GM18870 (cell line): ENCODE data around the gene SYTL5.
A peak's percentile ranks its signal among the peaks of the same experiment; 100 is the strongest.
"Not testable (repeated sequence)": the region's sequence is repeated elsewhere in the genome, so short reads cannot be mapped to it uniquely, and the experiment has no call there.

Experiments
- ATAC-seq: cut with Tn5 transposase; IDR thresholded peaks from one replicate; pipeline ENCODE4 v1.9.1; 2021; ENCODE audit warnings: moderate library complexity; ENCODE audit not compliant: unreplicated experiment

Gene SYTL5

DNA sequence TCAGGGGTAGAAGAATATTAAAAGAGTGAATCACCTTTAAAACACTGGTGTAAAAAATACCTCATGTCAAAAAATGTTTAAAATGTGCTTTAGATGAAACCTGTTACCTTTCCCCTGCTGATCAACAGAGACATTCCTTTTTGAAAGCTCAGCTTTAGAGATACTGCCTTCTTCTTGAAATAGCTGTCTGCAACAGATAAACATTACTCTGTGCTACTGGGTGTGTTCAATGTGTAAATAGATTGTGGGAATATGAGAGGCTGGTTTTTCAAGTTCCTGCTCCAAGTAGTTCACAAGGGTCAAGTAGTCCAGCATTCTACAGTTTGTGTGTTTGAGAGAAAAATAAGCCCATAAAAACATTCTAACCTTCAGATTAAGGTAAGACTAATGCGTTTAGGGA is at the start of gene SYTL5:
Gene SYTL5, plus strand, starts transcription at position 263 of the 400 bp plus-strand sequence. CDS start 27,337 bp downstream, outside the sequence.
- ATAC-seq, result no peak

DNA sequence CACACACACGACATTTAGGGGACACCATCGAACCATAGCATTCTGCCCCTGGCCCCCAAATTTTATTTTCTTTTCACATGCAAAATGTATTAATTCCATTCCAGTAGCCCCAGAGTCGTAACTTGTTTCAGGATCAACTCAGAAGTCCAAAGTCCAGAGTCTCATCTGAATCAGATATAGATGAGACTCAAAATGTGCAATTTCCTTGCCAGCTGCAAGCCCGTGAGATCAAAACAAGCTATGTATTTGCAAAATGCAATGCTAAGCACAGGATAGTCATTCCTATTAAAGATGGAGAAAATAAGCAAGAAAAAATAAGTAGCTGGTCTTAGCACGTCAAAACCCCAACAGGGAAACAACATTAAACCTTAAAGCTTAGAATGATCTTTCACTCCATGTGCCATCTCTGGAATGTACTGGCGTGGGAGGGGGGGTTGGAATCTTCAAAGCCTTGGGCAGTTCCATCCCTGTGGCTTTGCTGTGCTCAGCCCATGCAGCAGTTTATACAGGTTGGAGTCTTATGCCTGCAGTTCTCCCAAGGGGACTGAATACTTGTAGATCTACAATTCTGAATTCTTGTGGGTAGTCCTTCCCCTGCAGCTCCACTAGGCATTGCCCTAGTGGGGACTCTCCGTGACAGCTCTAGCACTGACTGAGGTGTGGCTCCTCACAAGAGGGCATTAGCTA is 47.7 kb upstream of the SYTL5 start:
- no peak for ATAC-seq

DNA sequence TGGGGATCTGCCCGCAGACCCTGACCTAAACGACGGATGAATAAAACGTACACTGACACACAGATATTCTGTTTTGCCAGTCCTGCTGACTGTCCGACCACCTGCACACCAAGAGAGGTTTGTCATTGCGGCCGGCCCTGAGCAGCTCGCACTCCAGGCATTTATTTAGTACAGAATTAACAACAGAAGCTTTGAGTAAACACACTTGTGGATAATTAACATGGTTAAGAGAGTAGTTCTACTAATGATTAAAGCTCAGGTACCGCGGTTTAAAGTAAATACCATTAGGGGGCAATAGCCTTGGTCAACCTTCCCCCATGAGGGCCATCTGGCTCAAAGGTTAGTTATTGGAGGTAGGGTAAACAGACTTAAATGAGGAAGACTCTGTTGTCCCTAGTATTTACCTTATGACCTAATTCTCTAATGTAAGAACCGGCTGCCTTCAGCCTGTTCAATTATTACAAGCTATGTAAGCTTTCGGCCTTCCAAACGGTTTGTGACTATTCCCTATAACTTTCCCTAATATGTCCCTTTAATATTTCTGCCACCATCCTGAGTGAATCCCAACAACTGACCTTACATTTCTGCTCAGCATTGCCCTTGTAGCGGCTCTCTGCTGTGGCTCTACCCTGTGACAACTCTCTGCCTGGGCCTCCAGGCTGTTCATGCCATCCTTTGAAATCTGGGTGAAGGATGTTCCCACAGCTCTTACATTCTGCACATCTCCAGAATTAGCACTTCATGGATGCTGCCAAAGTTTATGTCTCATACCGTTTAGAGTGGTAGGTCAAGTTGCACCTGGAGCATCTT is 46.9 kb upstream of the SYTL5 start:
- no peak for ATAC-seq

DNA sequence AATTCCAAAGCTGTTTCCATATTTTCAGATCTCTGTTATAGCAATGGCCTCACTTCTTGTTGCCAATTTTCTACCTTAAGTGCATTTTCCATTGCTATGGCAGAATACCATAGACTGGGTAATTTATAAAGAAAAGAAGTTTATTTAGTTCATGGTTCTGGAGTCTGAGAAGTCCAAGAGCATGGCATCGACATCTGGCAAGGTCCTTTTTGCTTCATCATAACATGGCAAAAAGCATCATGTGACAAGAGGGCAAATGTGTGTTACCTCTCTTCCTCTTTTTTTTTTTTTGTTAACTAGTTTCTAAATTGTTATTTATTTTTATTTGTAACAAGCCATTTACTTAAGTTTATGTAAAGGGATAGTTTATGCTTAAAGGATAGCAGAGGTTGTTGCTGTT is 45.2 kb upstream of the SYTL5 start:
- ATAC-seq, result no peak

DNA sequence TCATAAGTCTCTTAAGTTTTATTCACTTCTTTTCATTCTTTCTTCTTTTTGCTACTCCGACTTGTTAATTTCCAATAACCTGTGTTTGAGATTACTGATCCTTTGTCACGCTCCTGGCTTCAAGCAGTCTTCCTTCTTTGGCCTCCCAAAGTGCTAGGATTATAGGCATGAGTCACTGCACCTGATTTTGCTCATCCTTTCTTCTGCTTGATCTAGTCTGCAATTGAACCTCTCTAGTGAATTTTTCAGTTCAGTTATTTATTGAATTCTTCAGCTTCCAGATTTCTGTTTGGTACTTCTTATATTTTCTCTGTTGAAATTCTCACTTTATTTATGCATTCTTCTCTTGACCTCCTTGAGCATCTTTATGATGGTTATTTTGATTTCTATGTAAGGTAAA is 38.6 kb upstream of the SYTL5 start:
- ATAC-seq, result no peak

DNA sequence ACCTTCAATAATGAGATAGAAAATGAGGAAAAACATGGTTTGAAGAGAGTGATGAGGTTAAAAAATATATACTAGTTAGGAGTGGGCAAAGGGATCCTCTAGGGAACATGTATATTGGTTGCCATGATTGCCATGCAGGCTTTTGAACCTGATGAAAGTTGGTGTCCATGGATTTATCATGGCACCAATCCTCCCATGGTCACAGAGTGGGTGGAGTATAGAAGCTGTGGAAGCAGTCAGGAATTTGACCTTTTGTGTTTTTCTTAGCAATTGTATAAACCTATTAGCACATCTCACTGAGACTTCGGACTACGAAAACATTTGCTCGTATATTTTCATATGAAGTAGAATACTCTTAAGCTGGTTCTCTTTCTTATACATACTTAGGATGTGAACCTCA is 30.9 kb upstream of the SYTL5 start:
- ATAC-seq, result no peak

DNA sequence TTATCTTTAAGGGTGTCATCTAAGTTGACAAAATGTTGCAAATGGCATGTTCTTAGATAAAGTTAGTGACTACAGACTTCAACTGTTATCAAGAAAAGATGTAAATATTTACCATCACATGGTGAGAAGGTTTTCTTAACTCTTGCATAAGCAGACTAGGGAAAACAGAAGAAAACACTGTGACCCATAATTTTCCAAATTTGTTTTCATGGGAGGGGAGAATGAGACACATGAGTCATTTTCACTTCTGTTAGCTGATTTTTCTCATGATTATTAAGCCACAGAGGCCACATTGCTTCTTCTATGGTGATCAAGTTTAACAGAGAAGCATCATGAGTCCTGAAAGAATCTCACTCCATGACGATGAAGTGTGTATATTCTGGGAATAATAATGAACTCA is 30.2 kb upstream of the SYTL5 start:
- no peak for ATAC-seq

DNA sequence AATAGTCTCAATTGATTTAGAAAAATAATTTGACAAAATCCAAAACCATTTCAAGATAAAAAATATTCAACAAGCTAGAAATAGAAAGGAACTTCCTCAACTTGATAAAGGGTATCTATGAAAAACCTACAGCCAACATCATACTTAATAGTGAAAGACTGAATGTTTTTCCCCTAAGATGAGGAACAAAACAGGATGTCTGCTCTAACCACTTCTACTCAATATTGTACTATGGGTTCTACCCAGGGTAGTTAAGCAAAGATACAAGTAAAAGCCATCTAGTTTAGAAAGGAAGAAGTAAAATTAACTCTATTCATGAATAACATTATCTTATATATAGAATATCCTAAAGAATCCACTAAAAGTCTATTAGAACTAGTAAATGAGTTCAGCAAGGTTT is 21.5 kb upstream of the SYTL5 start:
- no peak for ATAC-seq

DNA sequence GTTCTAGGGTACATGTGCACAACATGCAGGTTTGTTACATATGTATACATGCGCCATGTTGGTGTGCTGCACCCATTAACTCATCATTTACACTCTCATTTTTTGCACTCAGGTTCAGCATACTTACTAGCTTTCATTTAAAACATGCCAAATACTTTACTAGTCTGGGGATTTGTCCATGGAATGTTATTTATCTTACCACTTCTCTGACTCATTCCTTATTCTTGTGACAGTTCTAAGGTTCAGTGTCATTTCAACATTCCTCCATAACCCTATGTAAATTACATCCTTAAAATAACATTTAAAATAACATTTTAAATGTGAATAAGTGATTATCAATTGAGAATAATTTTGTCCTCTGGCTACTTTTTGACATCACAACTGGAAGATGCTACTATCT is 19.5 kb upstream of the SYTL5 start:
- no peak for ATAC-seq

DNA sequence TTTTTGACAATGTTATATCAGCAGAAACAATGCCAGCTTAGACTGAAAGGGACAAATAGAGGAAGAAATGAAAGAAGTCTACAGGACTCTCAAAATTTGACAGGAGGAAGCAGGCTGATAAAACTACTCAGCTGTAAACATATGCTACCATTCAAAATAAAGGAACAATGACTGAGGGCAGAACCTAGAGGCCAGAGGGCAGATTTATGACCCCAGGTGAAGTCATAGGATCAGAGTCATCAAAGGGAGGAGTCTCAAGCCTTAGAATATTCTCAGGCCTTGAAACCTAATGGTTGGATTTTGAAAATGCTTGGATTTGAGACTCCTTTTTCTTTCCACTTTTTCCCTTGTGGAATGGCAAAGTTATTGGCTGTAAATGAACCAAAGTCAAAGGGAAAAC is 17.0 kb upstream of the SYTL5 start:
- ATAC-seq, result no peak

DNA sequence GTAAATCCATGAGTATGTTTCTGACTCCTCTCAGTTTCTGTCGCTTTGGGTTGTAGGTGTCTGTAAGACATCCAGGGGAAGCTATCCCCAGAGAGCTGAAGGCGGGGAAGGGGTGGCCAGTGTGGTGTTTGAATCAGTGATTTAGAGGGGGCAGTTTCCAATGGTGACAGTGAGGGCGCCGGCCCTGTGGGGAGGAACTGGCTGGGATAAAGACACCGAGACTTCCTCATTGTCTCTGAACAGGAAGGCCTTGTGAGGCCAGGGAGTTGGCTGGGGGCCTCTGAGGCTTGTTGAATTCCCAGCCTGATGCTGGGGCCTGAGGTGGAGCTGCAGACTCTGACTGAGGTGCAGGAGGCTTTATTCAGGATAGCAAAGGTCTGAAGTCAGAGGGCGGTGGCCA is 15.1 kb upstream of the SYTL5 start:
- ATAC-seq, result not testable (repeated sequence)

DNA sequence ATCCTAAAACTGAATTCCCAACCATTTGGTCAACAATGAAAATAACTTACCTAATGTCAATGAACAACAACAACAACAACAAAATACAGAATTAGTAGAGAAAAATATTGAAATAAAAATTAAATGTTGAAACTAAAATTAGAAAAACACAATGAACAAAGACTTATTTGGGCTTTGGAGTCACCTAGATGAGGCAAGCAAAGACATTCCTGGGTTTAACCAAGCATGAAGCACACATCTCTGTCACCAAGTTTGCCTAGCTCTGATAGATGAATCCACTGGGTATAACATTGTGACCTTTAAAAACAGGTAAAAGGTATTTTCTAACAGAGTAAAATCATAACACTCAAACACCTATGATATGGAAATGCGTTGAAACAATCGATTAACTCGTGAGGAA is 13.2 kb upstream of the SYTL5 start:
- no peak for ATAC-seq

DNA sequence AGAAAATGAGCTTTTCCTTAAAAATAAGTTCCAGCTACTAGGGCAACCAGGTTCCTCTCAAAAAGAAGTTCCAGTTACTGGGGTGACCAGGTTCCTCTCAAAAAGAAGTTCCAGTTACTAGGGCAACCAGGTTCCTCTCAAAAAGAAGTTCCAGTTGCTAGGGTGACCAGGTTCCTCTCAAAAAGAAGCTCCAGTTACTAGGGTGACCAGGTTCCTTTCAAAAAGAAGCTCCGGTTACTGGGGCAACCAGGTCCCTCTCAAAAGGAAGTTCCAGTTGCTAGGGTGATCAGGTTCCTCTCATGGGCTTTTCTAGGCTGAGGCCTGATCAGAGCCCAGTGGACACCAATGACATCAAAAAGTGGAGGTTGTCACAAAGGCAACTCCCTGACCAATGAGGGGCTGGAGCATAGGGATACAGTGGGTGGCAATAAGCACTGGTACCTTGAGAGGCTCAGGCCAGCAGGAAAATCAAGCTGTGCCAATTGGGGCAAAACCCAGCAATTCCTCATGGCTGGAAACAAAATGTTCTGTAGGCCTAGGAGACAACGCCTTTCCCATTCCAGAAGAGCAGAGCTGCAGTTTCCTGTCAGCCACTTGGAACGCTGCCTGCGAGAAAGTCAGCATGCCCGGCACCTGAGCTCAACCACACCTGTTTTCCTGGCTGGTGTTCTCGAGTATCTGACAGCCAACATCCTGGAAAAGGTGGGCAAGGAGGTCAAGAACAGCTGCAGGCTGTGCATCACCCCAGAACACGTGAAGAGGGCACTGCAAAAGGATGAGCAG is 12.3 kb upstream of the SYTL5 start:
- ATAC-seq, result peak; percentile 72

DNA sequence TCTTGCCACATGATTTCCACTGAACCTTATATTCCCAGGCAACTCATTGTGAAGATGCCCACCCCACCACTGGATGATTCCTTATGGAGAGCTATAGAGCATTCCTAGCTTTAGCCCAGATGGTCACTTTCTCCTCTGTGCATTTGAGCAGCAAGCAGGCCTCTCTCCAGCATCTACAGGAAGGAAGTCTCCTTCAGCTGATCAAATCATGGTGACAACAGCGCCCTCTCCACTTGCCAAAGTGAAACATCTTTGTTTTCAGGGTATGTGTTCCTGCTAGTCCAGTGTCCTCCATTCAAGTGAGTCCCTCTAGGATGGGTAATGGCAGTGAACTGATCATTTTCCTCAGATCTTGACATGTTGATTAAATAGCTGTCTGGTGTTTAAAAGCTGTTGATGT is 10.9 kb upstream of the SYTL5 start:
- ATAC-seq, result no peak

DNA sequence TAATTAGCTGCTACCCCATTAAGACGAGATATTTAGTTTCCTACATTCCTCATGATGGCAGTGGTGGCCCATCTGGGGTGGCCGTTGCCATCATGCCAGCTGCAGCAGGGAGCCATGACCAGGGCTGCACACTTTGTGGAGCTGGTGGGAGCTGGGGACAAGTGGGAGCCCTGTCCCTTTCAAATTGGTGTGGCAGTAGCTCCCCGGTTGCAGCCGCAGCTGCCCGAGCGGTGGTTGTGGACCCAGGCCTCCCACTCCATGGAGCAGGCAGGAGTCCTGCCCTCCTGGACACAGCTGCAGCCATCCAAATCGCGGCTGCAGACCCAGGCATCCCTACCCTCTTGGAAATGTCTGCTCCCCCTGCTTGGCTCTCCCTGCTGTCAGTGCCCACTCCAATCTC is 9.3 kb upstream of the SYTL5 start:
- ATAC-seq, result no peak

DNA sequence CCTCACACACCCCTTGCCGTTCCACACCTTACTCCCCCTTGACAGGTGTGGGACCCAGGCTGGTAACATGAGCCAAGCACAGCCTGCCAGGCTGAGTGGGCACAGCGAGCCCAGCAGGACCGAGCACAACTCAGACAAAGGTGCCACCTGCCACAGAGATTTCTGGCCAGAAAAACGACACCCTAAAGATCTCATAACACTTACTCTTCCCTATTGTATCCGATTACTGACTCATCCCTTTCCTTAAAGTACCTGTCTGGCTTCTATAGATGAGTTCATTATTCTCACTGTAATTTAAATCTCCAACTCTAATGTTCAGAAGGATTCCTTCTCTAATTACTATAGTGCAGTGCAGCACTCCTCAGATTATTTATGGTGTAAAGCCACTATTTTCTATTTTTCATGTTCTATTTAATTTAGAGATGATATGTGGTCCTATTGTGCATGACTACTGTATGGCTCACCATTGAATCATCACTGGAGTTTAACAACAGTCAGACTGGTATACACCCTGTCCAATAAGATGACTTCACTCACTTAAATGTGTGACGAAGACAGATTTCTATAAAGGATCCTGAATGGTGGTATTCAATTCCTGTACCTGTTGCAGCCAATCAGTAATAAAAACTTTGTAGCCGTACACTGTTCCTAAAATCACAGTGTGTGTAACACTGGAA is 7.6 kb upstream of the SYTL5 start:
- no peak for ATAC-seq

DNA sequence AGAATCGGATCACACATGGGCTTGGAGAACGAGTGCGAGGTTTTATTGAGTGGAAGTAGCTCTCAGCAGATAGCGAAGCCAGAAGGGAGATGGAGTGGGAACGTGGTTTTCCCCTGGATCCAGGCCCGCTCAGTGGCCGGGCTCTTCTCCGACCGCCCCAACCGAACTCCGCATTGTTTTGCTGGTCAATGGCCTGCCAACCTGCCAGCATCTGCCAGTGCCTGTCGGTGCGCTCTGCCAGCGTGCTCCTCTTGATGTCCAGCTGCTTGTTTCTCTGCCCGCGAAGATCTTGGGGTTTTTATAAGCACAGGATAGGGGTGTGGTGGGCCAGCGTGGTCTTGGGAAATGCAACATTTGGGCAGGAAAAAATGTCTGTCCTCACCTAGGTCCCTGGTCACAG is 5.6 kb upstream of the SYTL5 start:
- ATAC-seq, result no peak

DNA sequence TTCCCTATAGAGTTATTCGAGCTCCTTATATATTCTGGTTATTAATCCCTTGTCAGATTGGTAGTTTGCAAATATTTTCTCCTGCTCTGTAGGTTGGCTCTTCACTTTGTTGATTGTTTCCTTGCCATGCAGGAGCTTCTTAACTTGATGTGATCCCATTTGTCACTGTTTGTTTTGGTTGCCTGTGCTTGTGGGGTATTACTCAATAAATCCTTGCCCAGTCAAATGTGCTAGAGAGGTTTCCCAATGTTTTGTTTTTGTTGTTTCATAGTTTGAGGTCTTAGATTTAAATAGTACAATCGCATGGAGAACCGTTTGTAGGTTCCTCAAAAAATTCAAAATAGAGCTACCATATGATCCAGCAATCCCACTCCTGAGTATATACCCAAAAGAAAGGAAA is 2.3 kb upstream of the SYTL5 start:
- ATAC-seq, result no peak

DNA sequence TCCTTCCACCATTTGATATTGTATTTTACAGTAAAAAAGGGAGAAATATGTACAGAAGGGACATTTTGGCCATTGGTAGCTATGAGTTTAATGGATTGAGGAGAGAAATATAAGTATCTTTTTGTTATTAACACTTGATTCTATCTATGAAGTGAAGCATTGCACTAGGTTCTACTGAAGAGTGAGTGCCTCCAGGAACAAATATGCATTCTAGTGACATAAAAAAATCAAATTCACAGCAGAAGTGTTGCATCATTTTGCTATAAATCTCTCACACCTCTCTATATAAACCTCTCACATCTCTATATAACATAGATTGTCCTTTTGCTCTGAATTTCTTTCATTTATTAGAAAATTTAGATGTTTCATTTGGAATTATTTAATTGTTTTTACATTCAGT is 425 bp downstream of the SYTL5 start:
- ATAC-seq, result no peak

DNA sequence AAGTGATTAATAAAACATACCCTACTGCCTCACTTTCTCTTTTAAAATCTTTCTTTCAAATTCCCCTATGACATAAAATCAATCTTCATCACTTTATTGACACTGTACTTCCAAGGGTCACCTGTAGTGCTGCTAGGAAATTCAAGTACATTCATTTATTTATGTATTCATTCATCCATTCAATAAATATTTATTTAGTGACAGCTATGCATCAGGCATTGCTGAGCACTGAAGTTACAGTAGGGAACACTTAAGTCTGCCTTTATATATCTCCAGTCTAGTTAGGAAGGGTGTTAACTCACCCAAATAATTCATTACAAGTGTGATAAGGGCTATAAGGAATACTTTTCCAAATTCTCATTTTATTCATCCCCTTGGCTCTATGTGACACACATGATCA is 2.3 kb downstream of the SYTL5 start:
- no peak for ATAC-seq

DNA sequence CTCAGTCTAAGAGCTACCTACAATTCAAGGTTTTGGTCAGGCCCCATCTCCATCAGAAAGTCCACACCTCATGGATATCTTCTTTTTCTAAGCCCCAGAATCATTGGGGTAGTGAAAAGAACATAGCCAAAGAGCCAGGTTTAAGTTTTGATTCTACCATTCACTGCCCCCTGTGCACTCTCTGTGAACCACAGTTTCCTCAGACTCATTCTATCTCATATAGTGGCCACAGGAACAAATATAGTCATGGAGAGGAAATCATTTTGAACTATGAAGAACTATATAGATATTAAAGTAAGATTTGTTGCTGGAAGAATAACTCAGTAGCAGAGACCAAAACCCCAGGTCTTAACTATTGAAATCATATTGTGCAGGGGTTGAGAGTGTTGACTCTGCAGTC is 3.3 kb downstream of the SYTL5 start:
- no peak for ATAC-seq
